ENCODE results near the gene TNRC18. TPM values are rescaled to one million over a fixed set of nuclear protein-coding genes. Genes with fewer than 3 reads are reported as not detected.

TNRC18 gene
- polyA plus RNA-seq, 1 donor from 2014 or later = 23.6 TPM

DNA sequence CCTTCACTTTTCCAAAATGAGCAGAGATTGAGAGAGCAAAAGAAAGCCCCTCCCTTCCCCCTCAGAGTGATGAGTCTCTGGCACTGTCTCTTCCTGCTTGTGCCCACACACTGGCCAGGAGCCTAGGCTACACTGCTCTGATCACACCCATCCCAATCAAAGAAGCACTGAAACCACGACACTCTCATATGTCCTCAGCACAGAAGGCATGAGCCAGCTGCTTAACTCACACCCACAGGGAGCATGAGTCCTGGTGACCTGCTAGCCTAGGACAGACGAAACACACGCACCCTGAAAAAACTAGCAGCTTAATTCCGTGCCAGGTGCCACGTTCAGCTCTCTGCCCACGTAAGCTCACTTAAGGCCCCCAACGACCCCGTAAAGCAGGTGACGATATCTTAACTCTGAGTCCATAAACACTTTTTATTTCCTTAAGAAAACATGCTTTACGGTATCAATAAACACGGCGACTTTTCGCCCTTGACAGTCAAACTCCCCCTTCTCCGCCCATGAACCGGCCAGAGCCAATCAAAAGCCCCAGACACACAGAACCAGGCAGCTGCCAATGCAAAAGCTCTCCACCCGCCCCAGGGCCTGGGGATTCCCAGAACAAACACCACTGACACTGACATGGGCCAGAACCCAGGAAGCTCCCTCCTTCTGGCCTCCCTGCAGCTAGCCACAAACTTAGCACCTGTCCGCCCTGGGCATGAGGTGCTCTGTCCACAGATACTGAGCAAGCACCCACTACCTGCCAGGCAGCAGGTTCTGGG lies 69.0 kb downstream of the TNRC18 start:
- H3K9me2 ChIP-seq (ENCODE audit: insufficient read depth, low read length) = no peaks in the 10 kb centered on the region
- H3K27me3 ChIP-seq (ENCODE audit: insufficient read depth, low read depth, low read length) = no peaks in the 10 kb centered on the region
- no peak overlapping the region for H3K4me3 ChIP-seq (ENCODE audit: low read length)
- peaks cover 16% of the 10 kb centered on the region for H4K20me1 ChIP-seq (ENCODE audit: insufficient read depth)
- H3K9me3 ChIP-seq (ENCODE audit: low read length) = no peaks in the 10 kb centered on the region
- H3K9ac ChIP-seq (ENCODE audit: low read length) = no peak overlapping the region
- peaks cover 10% of the 10 kb centered on the region for H3K36me3 ChIP-seq (ENCODE audit: insufficient read depth, low read length)
- peaks cover 75% of the 10 kb centered on the region for H3K79me2 ChIP-seq (replicated peaks; ENCODE audit: insufficient read depth, low read length)
- H3K27ac ChIP-seq (ENCODE audit: low read length) = no peak overlapping the region
- no peak overlapping the region for H2AFZ ChIP-seq (ENCODE audit: low read depth, low read length)
- TF ChIP-seq TAF1 (IDR thresholded peaks at IDR 0.05; ENCODE audit: low read depth) (no peak), EP300 (conservative IDR thresholded peaks at IDR 0.05; ENCODE audit: poor library complexity, severe bottlenecking) (no peak), RAD21 (conservative IDR thresholded peaks at IDR 0.05) (no peak), MXI1 (conservative IDR thresholded peaks at IDR 0.05; ENCODE audit: poor library complexity, severe bottlenecking) (no peak), POLR2AphosphoS5 (IDR thresholded peaks at IDR 0.05) (no peak), EZH2 (IDR thresholded peaks at IDR 0.05; ENCODE audit: borderline replicate concordance, insufficient read depth, low read length, poor library complexity, severe bottlenecking) (no peak), SMC3 (conservative IDR thresholded peaks at IDR 0.05; ENCODE audit: poor library complexity) (no peak)
- TF ChIP-seq, protein P1, sequence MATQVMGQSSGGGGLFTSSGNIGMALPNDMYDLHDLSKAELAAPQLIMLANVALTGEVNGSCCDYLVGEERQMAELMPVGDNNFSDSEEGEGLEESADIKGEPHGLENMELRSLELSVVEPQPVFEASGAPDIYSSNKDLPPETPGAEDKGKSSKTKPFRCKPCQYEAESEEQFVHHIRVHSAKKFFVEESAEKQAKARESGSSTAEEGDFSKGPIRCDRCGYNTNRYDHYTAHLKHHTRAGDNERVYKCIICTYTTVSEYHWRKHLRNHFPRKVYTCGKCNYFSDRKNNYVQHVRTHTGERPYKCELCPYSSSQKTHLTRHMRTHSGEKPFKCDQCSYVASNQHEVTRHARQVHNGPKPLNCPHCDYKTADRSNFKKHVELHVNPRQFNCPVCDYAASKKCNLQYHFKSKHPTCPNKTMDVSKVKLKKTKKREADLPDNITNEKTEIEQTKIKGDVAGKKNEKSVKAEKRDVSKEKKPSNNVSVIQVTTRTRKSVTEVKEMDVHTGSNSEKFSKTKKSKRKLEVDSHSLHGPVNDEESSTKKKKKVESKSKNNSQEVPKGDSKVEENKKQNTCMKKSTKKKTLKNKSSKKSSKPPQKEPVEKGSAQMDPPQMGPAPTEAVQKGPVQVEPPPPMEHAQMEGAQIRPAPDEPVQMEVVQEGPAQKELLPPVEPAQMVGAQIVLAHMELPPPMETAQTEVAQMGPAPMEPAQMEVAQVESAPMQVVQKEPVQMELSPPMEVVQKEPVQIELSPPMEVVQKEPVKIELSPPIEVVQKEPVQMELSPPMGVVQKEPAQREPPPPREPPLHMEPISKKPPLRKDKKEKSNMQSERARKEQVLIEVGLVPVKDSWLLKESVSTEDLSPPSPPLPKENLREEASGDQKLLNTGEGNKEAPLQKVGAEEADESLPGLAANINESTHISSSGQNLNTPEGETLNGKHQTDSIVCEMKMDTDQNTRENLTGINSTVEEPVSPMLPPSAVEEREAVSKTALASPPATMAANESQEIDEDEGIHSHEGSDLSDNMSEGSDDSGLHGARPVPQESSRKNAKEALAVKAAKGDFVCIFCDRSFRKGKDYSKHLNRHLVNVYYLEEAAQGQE (IDR thresholded peaks at IDR 0.05; ENCODE audit: borderline replicate concordance) = no peak
- TF ChIP-seq, protein P2, sequence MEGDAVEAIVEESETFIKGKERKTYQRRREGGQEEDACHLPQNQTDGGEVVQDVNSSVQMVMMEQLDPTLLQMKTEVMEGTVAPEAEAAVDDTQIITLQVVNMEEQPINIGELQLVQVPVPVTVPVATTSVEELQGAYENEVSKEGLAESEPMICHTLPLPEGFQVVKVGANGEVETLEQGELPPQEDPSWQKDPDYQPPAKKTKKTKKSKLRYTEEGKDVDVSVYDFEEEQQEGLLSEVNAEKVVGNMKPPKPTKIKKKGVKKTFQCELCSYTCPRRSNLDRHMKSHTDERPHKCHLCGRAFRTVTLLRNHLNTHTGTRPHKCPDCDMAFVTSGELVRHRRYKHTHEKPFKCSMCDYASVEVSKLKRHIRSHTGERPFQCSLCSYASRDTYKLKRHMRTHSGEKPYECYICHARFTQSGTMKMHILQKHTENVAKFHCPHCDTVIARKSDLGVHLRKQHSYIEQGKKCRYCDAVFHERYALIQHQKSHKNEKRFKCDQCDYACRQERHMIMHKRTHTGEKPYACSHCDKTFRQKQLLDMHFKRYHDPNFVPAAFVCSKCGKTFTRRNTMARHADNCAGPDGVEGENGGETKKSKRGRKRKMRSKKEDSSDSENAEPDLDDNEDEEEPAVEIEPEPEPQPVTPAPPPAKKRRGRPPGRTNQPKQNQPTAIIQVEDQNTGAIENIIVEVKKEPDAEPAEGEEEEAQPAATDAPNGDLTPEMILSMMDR (IDR thresholded peaks at IDR 0.05; ENCODE audit: poor library complexity, severe bottlenecking) = no peak
- no peaks in the 10 kb centered on the region for H3F3A ChIP-seq (ENCODE audit: insufficient read depth, low read length, poor library complexity, severe bottlenecking)
- H3K4me2 ChIP-seq (ENCODE audit: low read length) = no peak overlapping the region

DNA sequence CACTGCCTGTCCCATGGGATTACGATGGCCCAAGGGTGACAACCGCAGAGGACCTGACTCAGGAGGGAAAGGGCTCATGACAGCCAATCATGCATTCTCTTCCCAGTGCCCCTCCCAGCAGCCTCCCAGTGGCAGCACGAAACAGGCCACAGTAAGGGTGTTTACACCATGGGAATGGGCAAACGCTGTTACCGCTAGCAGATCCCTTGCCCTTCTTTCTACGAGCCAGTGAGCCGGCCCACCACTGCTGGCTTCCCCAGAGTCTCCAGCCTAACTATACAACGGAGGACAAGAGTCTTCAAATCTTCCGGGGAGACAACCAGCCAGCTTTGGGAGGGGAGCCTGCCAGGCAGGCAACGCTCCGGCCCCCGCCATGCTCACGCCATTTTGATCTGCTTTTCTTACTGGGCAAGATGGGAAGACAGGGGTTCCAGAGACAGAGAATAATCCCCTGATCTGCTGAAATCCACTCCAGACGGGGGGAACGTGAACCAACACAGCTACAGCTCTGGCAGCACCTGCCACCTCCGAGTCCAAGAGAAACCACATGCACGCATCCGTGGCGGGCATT lies 71.1 kb downstream of the TNRC18 start:
- no peak for TF ChIP-seq EP300 (conservative IDR thresholded peaks at IDR 0.05; ENCODE audit: poor library complexity, severe bottlenecking)
- Histone ChIP-seq H3K36me3 (ENCODE audit: insufficient read depth, low read length) (peaks cover 4% of the 10 kb centered on the region), H3K9me3 (ENCODE audit: low read length) (no peaks in the 10 kb centered on the region)

More for the DNA sequence above, 71.1 kb downstream of the TNRC18 start:
- Histone ChIP-seq H3K79me2 (replicated peaks; ENCODE audit: insufficient read depth, low read length) (peaks cover 75% of the 10 kb centered on the region), H3K4me3 (ENCODE audit: low read length) (no peak overlapping the region), H3K9me2 (ENCODE audit: insufficient read depth, low read length) (no peaks in the 10 kb centered on the region), H3F3A (ENCODE audit: insufficient read depth, low read length, poor library complexity, severe bottlenecking) (no peaks in the 10 kb centered on the region), H2AFZ (ENCODE audit: low read depth, low read length) (no peak overlapping the region), H3K27me3 (ENCODE audit: insufficient read depth, low read depth, low read length) (no peaks in the 10 kb centered on the region), H3K4me2 (ENCODE audit: low read length) (no peak overlapping the region), H3K27ac (ENCODE audit: low read length) (no peak overlapping the region), H4K20me1 (ENCODE audit: insufficient read depth) (peaks cover 19% of the 10 kb centered on the region), H3K9ac (ENCODE audit: low read length) (no peak overlapping the region)
